ENCODE data around the gene MRPS27. TPM values are rescaled to one million over a fixed set of nuclear protein-coding genes. Genes with fewer than 3 reads are reported as not detected.

Gene MRPS27
- total and polyA plus RNA-seq, 2 of the 13 experiments (the other 11 are each of a cell fraction or from before 2014, with no cell fraction given): 71.8 to 115 TPM

GRCh38 chr5:72364951-72365350 lies 44.9 kb upstream of the MRPS27 start:
- BruUV-seq (replicated peaks): no TSS peak
- Histone ChIP-seq H3K4me1 (ENCODE audit: insufficient read depth, low read length) (peaks cover 6% of the 10 kb centered on the region; the same call in 1 of the 2 replicates), H3K4me3 (replicated peaks in 1 of 3; ENCODE audit: insufficient read depth in 1 of 3, low read depth in 2 of 3, low read length in 3 of 3) (no peak overlapping the region), H3K79me2 (ENCODE audit: insufficient read depth, low read length) (no peaks in the 10 kb centered on the region), H2AFZ (ENCODE audit: low read length) (no peak overlapping the region), H3K4me2 (ENCODE audit: low read depth, low read length) (no peak overlapping the region), H3K9ac (ENCODE audit: insufficient read depth, low read depth, low read length) (no peak overlapping the region), H3K27me3 (ENCODE audit: control insufficient read depth in 1 of 2, insufficient read depth in 2 of 2, low read length in 2 of 2) (no peaks in the 10 kb centered on the region), H4K20me1 (ENCODE audit: insufficient read depth, low read length) (no peaks in the 10 kb centered on the region), H3K9me3 (ENCODE audit: low read length) (no peaks in the 10 kb centered on the region), H3K36me3 (replicated peaks in 1 of 2; ENCODE audit: control insufficient read depth in 1 of 2, insufficient read depth in 2 of 2, low read length in 2 of 2) (peaks cover 0 to 21% of the 10 kb centered on the region in 2 experiments; a peak in 2 of 5 replicates), H3K27ac (ENCODE audit: extremely low read length, insufficient read depth, low read length) (no peak overlapping the region)
- WGBS (ENCODE audit: low lambda C conversion rate): 93% methylated on average over 4 of the region's 4 CpGs
- DNase-seq (ENCODE audit: low spot score): no peak
- intact Hi-C loops (cut with micrococcal nuclease; ENCODE audit: unreplicated experiment) (no loop called here), in situ Hi-C loops (cut with HindIII; ENCODE audit: extremely low pct_ligation_motif_present, low pct_unique_long_range_greater_than_20kb) (loop anchor here (10.0 kb wide), 1 partner anchor 450 kb away; the partner anchor contains the start of gene TNPO1)
- FAIRE-seq: no peak
- no peak for ATAC-seq
- CTCF ChIA-PET (ENCODE audit: low intra/inter-chr PET ratio, low total read pairs): no interaction called here
- POLR2A ChIA-PET: no interaction called here
- TF ChIP-seq TAF15 (IDR thresholded peaks at IDR 0.05; ENCODE audit: low read depth, low read length, poor library complexity, severe bottlenecking) (no peak), GPN1 (CRISPR knock-in tag; IDR thresholded peaks at IDR 0.05; ENCODE audit: borderline replicate concordance) (no peak), JDP2 (CRISPR knock-in tag; IDR thresholded peaks at IDR 0.05; ENCODE audit: borderline replicate concordance) (no peak), ATAD3A (CRISPR knock-in tag; IDR thresholded peaks at IDR 0.05) (no peak), MTF1 (CRISPR knock-in tag; IDR thresholded peaks at IDR 0.05) (no peak), TRIM22 (IDR thresholded peaks at IDR 0.05) (no peak), HMG20A (CRISPR knock-in tag; IDR thresholded peaks at IDR 0.05; ENCODE audit: borderline replicate concordance) (no peak), ZSCAN21 (CRISPR knock-in tag; IDR thresholded peaks at IDR 0.05; ENCODE audit: borderline replicate concordance) (no peak), ZNF510 (CRISPR knock-in tag; IDR thresholded peaks at IDR 0.05; ENCODE audit: low read depth) (no peak), KDM4B (CRISPR knock-in tag; IDR thresholded peaks at IDR 0.05) (no peak), EP300 (IDR thresholded peaks at IDR 0.05; ENCODE audit: low read depth in 2 of 2, low read length in 2 of 2) (no peak), EP300 (CRISPR knock-in tag; IDR thresholded peaks at IDR 0.05; ENCODE audit: borderline replicate concordance) (no peak)
- TF ChIP-seq, protein P1, sequence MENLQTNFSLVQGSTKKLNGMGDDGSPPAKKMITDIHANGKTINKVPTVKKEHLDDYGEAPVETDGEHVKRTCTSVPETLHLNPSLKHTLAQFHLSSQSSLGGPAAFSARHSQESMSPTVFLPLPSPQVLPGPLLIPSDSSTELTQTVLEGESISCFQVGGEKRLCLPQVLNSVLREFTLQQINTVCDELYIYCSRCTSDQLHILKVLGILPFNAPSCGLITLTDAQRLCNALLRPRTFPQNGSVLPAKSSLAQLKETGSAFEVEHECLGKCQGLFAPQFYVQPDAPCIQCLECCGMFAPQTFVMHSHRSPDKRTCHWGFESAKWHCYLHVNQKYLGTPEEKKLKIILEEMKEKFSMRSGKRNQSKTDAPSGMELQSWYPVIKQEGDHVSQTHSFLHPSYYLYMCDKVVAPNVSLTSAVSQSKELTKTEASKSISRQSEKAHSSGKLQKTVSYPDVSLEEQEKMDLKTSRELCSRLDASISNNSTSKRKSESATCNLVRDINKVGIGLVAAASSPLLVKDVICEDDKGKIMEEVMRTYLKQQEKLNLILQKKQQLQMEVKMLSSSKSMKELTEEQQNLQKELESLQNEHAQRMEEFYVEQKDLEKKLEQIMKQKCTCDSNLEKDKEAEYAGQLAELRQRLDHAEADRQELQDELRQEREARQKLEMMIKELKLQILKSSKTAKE (CRISPR knock-in tag; IDR thresholded peaks at IDR 0.05; ENCODE audit: borderline replicate concordance): no peak

Measured in HepG2 (cell line).